WTC11 (cell line): ENCODE data around the gene NOM1.

Source experiments
- E2F1 ChIP-seq: sonication (generic); formaldehyde crosslinking; IDR thresholded peaks from 2 replicates; pipeline ENCODE4 v1.8.0; 2022; ENCODE audit warnings: mild to moderate bottlenecking, missing genetic modification reagents
- TF ChIP-seq, protein P1 (sequence below): fragments of 200-600 bp; IDR thresholded peaks from 2 replicates; pipeline ENCODE4 v1.8.0; 2022; ENCODE audit warnings: antibody characterized with exemption

GRCh38 chr7:157020514-157021070, 71.1 kb downstream of the NOM1 start:
- TF ChIP-seq, protein P1, sequence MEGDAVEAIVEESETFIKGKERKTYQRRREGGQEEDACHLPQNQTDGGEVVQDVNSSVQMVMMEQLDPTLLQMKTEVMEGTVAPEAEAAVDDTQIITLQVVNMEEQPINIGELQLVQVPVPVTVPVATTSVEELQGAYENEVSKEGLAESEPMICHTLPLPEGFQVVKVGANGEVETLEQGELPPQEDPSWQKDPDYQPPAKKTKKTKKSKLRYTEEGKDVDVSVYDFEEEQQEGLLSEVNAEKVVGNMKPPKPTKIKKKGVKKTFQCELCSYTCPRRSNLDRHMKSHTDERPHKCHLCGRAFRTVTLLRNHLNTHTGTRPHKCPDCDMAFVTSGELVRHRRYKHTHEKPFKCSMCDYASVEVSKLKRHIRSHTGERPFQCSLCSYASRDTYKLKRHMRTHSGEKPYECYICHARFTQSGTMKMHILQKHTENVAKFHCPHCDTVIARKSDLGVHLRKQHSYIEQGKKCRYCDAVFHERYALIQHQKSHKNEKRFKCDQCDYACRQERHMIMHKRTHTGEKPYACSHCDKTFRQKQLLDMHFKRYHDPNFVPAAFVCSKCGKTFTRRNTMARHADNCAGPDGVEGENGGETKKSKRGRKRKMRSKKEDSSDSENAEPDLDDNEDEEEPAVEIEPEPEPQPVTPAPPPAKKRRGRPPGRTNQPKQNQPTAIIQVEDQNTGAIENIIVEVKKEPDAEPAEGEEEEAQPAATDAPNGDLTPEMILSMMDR, result no peak
- TF ChIP-seq E2F1 (CRISPR knock-in tag), result no peak
